SK-N-SH (cell line): ENCODE results near the gene SCN9A.

ENCODE experiments used
- CHD2 ChIP-seq: fragments of 150-350 bp; IDR thresholded peaks from 2 replicates; pipeline ENCODE4 v1.6.1; 2018; ENCODE audit warnings: low read length; ENCODE audit not compliant: partially characterized antibody
- NFIC ChIP-seq: IDR thresholded peaks from 2 replicates; pipeline ENCODE4 v1.4.0; 2012; ENCODE audit warnings: borderline replicate concordance
- SMC3 ChIP-seq: IDR thresholded peaks from 2 replicates; pipeline ENCODE4 v1.6.1; 2012; ENCODE audit warnings: low read depth, low read length, improper control_type of control experiment
- TF ChIP-seq, protein P1 (sequence below): fragments of 200-600 bp; sonication (generic); IDR thresholded peaks from 2 replicates; pipeline ENCODE4 v1.6.1; 2017; ENCODE audit warnings: antibody characterized with exemption, mild to moderate bottlenecking, moderate library complexity

DNA sequence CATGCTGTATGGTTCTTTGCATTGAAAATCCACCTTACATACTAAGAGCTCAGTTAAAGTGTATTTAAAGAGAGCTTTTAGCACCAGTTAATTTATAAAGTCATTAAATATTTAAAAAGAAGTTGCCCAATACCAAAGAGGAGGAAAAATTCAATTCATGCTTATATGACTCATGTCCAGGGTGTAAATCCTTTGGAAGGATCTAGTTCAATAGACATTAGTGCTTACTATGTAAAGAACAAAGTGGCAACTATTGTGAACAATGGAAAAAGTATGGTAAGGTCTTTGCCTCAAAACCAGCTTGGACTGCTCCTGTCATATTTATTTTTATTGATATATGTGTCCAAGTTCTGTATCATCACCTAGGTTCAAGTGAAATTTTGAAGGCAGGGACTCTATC, 90.5 kb downstream of the SCN9A start:
- TF ChIP-seq SMC3 (no peak), NFIC (no peak), CHD2 (no peak)
- TF ChIP-seq, protein P1, sequence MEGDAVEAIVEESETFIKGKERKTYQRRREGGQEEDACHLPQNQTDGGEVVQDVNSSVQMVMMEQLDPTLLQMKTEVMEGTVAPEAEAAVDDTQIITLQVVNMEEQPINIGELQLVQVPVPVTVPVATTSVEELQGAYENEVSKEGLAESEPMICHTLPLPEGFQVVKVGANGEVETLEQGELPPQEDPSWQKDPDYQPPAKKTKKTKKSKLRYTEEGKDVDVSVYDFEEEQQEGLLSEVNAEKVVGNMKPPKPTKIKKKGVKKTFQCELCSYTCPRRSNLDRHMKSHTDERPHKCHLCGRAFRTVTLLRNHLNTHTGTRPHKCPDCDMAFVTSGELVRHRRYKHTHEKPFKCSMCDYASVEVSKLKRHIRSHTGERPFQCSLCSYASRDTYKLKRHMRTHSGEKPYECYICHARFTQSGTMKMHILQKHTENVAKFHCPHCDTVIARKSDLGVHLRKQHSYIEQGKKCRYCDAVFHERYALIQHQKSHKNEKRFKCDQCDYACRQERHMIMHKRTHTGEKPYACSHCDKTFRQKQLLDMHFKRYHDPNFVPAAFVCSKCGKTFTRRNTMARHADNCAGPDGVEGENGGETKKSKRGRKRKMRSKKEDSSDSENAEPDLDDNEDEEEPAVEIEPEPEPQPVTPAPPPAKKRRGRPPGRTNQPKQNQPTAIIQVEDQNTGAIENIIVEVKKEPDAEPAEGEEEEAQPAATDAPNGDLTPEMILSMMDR: no peak
